HCT116 (cell line): ENCODE measurements around the gene HRH3. TPM values are rescaled to one million over a fixed set of nuclear protein-coding genes. Genes with fewer than 3 reads are reported as not detected.

Source experiments
- ATAC-seq: fragments of 200-7000 bp; cut with Tn5 transposase; 2 replicates; pipeline ENCODE4 v1.9.1; 2020; ENCODE audit warnings: mild to moderate bottlenecking, moderate library complexity
- BruUV-seq: library from RNA; stranded (reverse); fragments of 400-500 nt; replicated peaks from 2 replicates; lab custom pipeline; 2021; lab: Mats Ljungman, UMichigan
- CTCF ChIA-PET: fragments of 300-600 bp; sonication (Branson Sonifier 250); formaldehyde crosslinking; loops from one replicate; lab custom pipeline; 2021; ENCODE audit warnings: antibody characterized with exemption; lab: Charles Lee
- POLR2A ChIA-PET: fragments of 300-600, 350-600 bp; sonication (Branson Sonifier 250); formaldehyde crosslinking; loops from one replicate; lab custom pipeline; 2021; ENCODE audit warnings: antibody characterized with exemption; lab: Charles Lee
- RAD21 ChIA-PET, 2 experiments: fragments of 300-600 bp; sonication (Branson Sonifier 250); formaldehyde crosslinking; loops; one replicate each; lab custom pipeline; 2023; ENCODE audit warnings: low total read pairs in 2 of 2; ENCODE audit not compliant: uncharacterized antibody in 2 of 2, unreplicated experiment in 2 of 2, low non-redundant PET in 1 of 2; lab: Charles Lee
- DNase-seq: peaks from one replicate; pipeline ENCODE4 v3.0.0-alpha.2; 2010; ENCODE audit warnings: low read depth, low spot score
- H2AFZ ChIP-seq: fragments of 200-600 bp; shearing (Covaris generic), sonication (generic); 2 replicates; pipeline ENCODE4 v1.6.1; 2017; ENCODE audit warnings: low read depth, mixed run types, mixed read lengths, antibody characterized with exemption, low read length; ENCODE audit not compliant: poor library complexity, severe bottlenecking
- H3K27ac ChIP-seq: 2 replicates; pipeline ENCODE4 v1.5.1; 2012; ENCODE audit warnings: low read depth, low read length
- H3K27me3 ChIP-seq: fragments of 200-600 bp; sonication (generic); 2 replicates; pipeline ENCODE4 v1.6.1; 2016; ENCODE audit warnings: mixed run types, low read length, mixed read lengths; ENCODE audit not compliant: insufficient read depth
- H3K36me3 ChIP-seq, 2 experiments: fragments of 200-500 bp in 1 of 2; fragments of 200-600 bp in 1 of 2; sonication (Bioruptor generic) in 1 of 2; sonication (generic) in 1 of 2; 2 replicates each; pipeline versions ENCODE4 v1.5.1 to v1.6.1; 2014 to 2016; ENCODE audit warnings: low read length in 2 of 2, inconsistent platforms in 1 of 2, mixed read lengths in 1 of 2, mixed run types in 1 of 2; ENCODE audit not compliant: insufficient read depth in 2 of 2, control insufficient read depth in 1 of 2
- H3K4me1 ChIP-seq, 2 experiments: fragments of 200-600 bp in 1 of 2; sonication (generic) in 1 of 2; 2 replicates each; pipeline versions ENCODE4 v1.5.1 to v1.6.1; 2012 to 2017; ENCODE audit warnings: low read length in 2 of 2, inconsistent platforms in 1 of 2, mild to moderate bottlenecking in 1 of 2, mixed read lengths in 1 of 2, mixed run types in 1 of 2, moderate library complexity in 1 of 2; ENCODE audit not compliant: insufficient read depth in 2 of 2, control insufficient read depth in 1 of 2
- H3K4me2 ChIP-seq: fragments of 200-600 bp; sonication (generic); 2 replicates; pipeline ENCODE4 v1.6.1; 2017; ENCODE audit warnings: mixed run types, low read length, mixed read lengths
- H3K4me3 ChIP-seq, 2 experiments: fragments of 200-600 bp in 1 of 2; sonication (generic) in 1 of 2; replicated peaks in 1 of 2; 2 replicates each; pipeline ENCODE4 v1.5.1; 2011 to 2016; ENCODE audit warnings: low read length in 2 of 2, control low read depth in 1 of 2, low read depth in 1 of 2, mild to moderate bottlenecking in 1 of 2, mixed read lengths in 1 of 2, mixed run types in 1 of 2
- H3K79me2 ChIP-seq: fragments of 200-600 bp; sonication (generic); 2 replicates; pipeline ENCODE4 v1.6.1; 2017; ENCODE audit warnings: mild to moderate bottlenecking, mixed run types, low read length, moderate library complexity, mixed read lengths; ENCODE audit not compliant: insufficient read depth
- H3K9ac ChIP-seq: fragments of 200-600 bp; sonication (generic); 2 replicates; pipeline ENCODE4 v1.6.1; 2016; ENCODE audit warnings: low read length, mixed read lengths
- H3K9me2 ChIP-seq: fragments of 200-600 bp; sonication (generic), shearing (Covaris generic); 2 replicates; pipeline ENCODE4 v1.6.1; 2017; ENCODE audit warnings: mixed run types, mild to moderate bottlenecking, moderate library complexity; ENCODE audit not compliant: insufficient read depth
- H3K9me3 ChIP-seq, 2 experiments: fragments of 200-500 bp in 1 of 2; fragments of 200-600 bp in 1 of 2; sonication (Bioruptor generic) in 1 of 2; sonication (generic) in 1 of 2; 2 replicates each; pipeline ENCODE4 v1.6.1; 2014 to 2017; ENCODE audit warnings: low read length in 2 of 2, mixed read lengths in 2 of 2, inconsistent platforms in 1 of 2, low read depth in 1 of 2, mild to moderate bottlenecking in 1 of 2, mixed run types in 1 of 2, moderate library complexity in 1 of 2; ENCODE audit not compliant: control insufficient read depth in 1 of 2, insufficient read depth in 1 of 2
- H4K20me1 ChIP-seq: fragments of 200-600 bp; sonication (generic), shearing (Covaris generic); 2 replicates; pipeline ENCODE4 v1.6.1; 2017; ENCODE audit warnings: mixed run types, mild to moderate bottlenecking, moderate library complexity; ENCODE audit not compliant: insufficient read depth
- CBX3 ChIP-seq: IDR thresholded peaks from 2 replicates; pipeline ENCODE4 v1.6.1; 2012; ENCODE audit warnings: low read depth
- CEBPB ChIP-seq: IDR thresholded peaks from 2 replicates; pipeline ENCODE4 v1.6.1; 2012; ENCODE audit warnings: low read depth
- CTCF ChIP-seq, 3 experiments: fragments of 200-600 bp in 1 of 3; sonication (generic) in 1 of 3; IDR thresholded peaks in 2 of 3; conservative IDR thresholded peaks in 1 of 3; 2 replicates each; pipeline ENCODE4 v1.5.1; 2012 to 2017; ENCODE audit warnings: low read depth in 2 of 3, low read length in 2 of 3, antibody characterized with exemption in 1 of 3, borderline replicate concordance in 1 of 3, control low read depth in 1 of 3, mild to moderate bottlenecking in 1 of 3, mixed read lengths in 1 of 3, mixed run types in 1 of 3, moderate library complexity in 1 of 3; ENCODE audit not compliant: insufficient read depth in 1 of 3
- EGR1 ChIP-seq: IDR thresholded peaks from 2 replicates; pipeline ENCODE4 v1.6.1; 2012; ENCODE audit warnings: low read depth
- ELF1 ChIP-seq: IDR thresholded peaks from 2 replicates; pipeline ENCODE4 v1.6.1; 2012; ENCODE audit warnings: low read depth, borderline replicate concordance
- EZH2 ChIP-seq: fragments of 200-600 bp; sonication (generic); IDR thresholded peaks from 2 replicates; pipeline ENCODE4 v1.6.1; 2017; ENCODE audit warnings: antibody characterized with exemption, mixed run types
- EZH2phosphoT487 ChIP-seq: fragments of 200-600 bp; IDR thresholded peaks from 2 replicates; pipeline ENCODE4 v1.6.1; 2018; ENCODE audit warnings: antibody characterized with exemption, borderline replicate concordance
- FOSL1 ChIP-seq: IDR thresholded peaks from 2 replicates; pipeline ENCODE4 v1.6.1; 2012; ENCODE audit warnings: low read depth
- JUND ChIP-seq: IDR thresholded peaks from 2 replicates; pipeline ENCODE4 v1.6.1; 2012
- POLR2AphosphoS5 ChIP-seq: IDR thresholded peaks from 2 replicates; pipeline ENCODE4 v1.6.1; 2011; ENCODE audit warnings: mild to moderate bottlenecking, low read depth, low read length, moderate library complexity
- REST ChIP-seq: IDR thresholded peaks from 2 replicates; pipeline ENCODE4 v1.6.1; 2012; ENCODE audit warnings: low read depth
- SP1 ChIP-seq: IDR thresholded peaks from 2 replicates; pipeline ENCODE4 v1.6.1; 2012; ENCODE audit warnings: low read depth
- SRF ChIP-seq: IDR thresholded peaks from 2 replicates; pipeline ENCODE4 v1.6.1; 2012; ENCODE audit warnings: low read depth
- TCF7L2 ChIP-seq: IDR thresholded peaks from 2 replicates; pipeline ENCODE4 v1.7.0; 2011; ENCODE audit warnings: borderline replicate concordance, inconsistent platforms; ENCODE audit not compliant: insufficient read depth, insufficient read length; ENCODE audit errors: extremely low read depth
- YY1 ChIP-seq: IDR thresholded peaks from 2 replicates; pipeline ENCODE4 v1.6.1; 2011; ENCODE audit warnings: low read length, low read depth, moderate library complexity, mild to moderate bottlenecking; ENCODE audit not compliant: insufficient replicate concordance; ENCODE audit errors: extremely low read depth
- ZFX ChIP-seq: fragments of 450-650 bp; IDR thresholded peaks from 2 replicates; pipeline ENCODE4 v1.6.1; 2017
- ZNF274 ChIP-seq: fragments of 200-500 bp; sonication (Bioruptor generic); IDR thresholded peaks from 2 replicates; pipeline ENCODE4 v1.6.1; 2014; ENCODE audit warnings: mild to moderate bottlenecking, low read depth, low read length, inconsistent platforms
- intact Hi-C: fragments of 100-400 bp; cut with micrococcal nuclease; formaldehyde crosslinking; loops from 2 replicates; pipeline ENCODE4 v1.10.0; 2022
- total RNA-seq: library from RNA; stranded (reverse); gene quantifications from one replicate; pipeline ENCODE4 v1.2.1, GENCODE V29; 2021; ENCODE audit not compliant: unreplicated experiment
- TF ChIP-seq, protein P1 (sequence below): IDR thresholded peaks from 2 replicates; pipeline ENCODE4 v1.6.1; 2012
- TF ChIP-seq, protein P2 (sequence below): IDR thresholded peaks from 2 replicates; pipeline ENCODE4 v1.6.1; 2011; ENCODE audit warnings: mild to moderate bottlenecking, low read length, moderate library complexity; ENCODE audit not compliant: insufficient replicate concordance; ENCODE audit errors: extremely low read depth

HRH3 gene
- total RNA-seq, 1 experiment from 2014 or later: not detected

- no peak for TF ChIP-seq CTCF (IDR thresholded peaks at IDR 0.05 in 2 of 3, conservative IDR thresholded peaks at IDR 0.05 in 1 of 3; ENCODE audit: borderline replicate concordance in 1 of 3, insufficient read depth in 1 of 3, low read depth in 2 of 3, low read length in 2 of 3)
- no peak for TF ChIP-seq SRF
- no peak for TF ChIP-seq EZH2
- no peak for TF ChIP-seq YY1
- TF ChIP-seq POLR2AphosphoS5: no peak
- no peak for TF ChIP-seq ZNF274
Observed at GRCh38 chr20:62168061-62168460, 52.0 kb downstream of the HRH3 start (continued).

- DNase-seq: no peak
- Histone ChIP-seq H3K9me3 (no peaks in the 10 kb centered on the region), H3K27ac (no peak overlapping the region), H2AFZ (no peak overlapping the region), H3K4me1 (no peaks in the 10 kb centered on the region), H3K9me2 (no peaks in the 10 kb centered on the region), H4K20me1 (no peaks in the 10 kb centered on the region), H3K79me2 (no peaks in the 10 kb centered on the region), H3K27me3 (no peaks in the 10 kb centered on the region), H3K4me3 (no peak overlapping the region), H3K4me2 (no peak overlapping the region), H3K9ac (no peak overlapping the region), H3K36me3 (peaks cover 14 to 21% of the 10 kb centered on the region in 2 experiments; a peak in 3 of 4 replicates)
- no peak for ATAC-seq
- intact Hi-C loops: no loop called here
- CTCF ChIA-PET: interaction anchor here (0.9 kb wide), 1 partner anchor 11 kb away, joined by 3 read pairs; no protein-coding TSS in a partner anchor
- RAD21 ChIA-PET: no interaction called here
- POLR2A ChIA-PET: no interaction called here
- no TSS peak for BruUV-seq
- TF ChIP-seq ELF1: no peak
- no peak for TF ChIP-seq EZH2
- TF ChIP-seq FOSL1: no peak
- TF ChIP-seq SP1: no peak
- no peak for TF ChIP-seq SRF
- no peak for TF ChIP-seq REST
- no peak for TF ChIP-seq CBX3
- no peak for TF ChIP-seq TCF7L2
- TF ChIP-seq YY1: no peak
- TF ChIP-seq CEBPB: no peak
- no peak for TF ChIP-seq JUND
- no peak for TF ChIP-seq EGR1
- no peak for TF ChIP-seq EZH2phosphoT487
- TF ChIP-seq, protein P1, sequence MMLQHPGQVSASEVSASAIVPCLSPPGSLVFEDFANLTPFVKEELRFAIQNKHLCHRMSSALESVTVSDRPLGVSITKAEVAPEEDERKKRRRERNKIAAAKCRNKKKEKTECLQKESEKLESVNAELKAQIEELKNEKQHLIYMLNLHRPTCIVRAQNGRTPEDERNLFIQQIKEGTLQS: no peak
- TF ChIP-seq POLR2AphosphoS5: no peak
- TF ChIP-seq, protein P2, sequence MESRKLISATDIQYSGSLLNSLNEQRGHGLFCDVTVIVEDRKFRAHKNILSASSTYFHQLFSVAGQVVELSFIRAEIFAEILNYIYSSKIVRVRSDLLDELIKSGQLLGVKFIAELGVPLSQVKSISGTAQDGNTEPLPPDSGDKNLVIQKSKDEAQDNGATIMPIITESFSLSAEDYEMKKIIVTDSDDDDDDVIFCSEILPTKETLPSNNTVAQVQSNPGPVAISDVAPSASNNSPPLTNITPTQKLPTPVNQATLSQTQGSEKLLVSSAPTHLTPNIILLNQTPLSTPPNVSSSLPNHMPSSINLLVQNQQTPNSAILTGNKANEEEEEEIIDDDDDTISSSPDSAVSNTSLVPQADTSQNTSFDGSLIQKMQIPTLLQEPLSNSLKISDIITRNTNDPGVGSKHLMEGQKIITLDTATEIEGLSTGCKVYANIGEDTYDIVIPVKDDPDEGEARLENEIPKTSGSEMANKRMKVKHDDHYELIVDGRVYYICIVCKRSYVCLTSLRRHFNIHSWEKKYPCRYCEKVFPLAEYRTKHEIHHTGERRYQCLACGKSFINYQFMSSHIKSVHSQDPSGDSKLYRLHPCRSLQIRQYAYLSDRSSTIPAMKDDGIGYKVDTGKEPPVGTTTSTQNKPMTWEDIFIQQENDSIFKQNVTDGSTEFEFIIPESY: no peak
- no peak for TF ChIP-seq ZFX
Observed at GRCh38 chr20:62167474-62167873, 52.6 kb downstream of the HRH3 start.
